ACC112 (cell line): ENCODE measurements around the gene ZNF891.

Source experiments
- H2AFZ ChIP-seq: fragments of 200-600 bp; sonication (generic); one replicate; pipeline ENCODE4 v1.6.0; 2017; ENCODE audit warnings: antibody characterized with exemption, low read length; ENCODE audit not compliant: unreplicated experiment
- H3K27ac ChIP-seq: fragments of 200-600 bp; sonication (generic); 2 replicates; pipeline ENCODE4 v1.5.1; 2014; ENCODE audit warnings: low read depth, mild to moderate bottlenecking, antibody characterized with exemption, low read length, moderate library complexity
- H3K27me3 ChIP-seq: fragments of 200-600 bp; sonication (generic); 2 replicates; pipeline ENCODE4 v1.6.1; 2014; ENCODE audit warnings: mild to moderate bottlenecking, antibody characterized with exemption, low read length, moderate library complexity, mixed read lengths; ENCODE audit not compliant: insufficient read depth
- H3K36me3 ChIP-seq: fragments of 200-600 bp; sonication (generic); 2 replicates; pipeline ENCODE4 v1.6.1; 2016; ENCODE audit warnings: mild to moderate bottlenecking, antibody characterized with exemption, low read length, moderate library complexity, mixed read lengths; ENCODE audit not compliant: insufficient read depth
- H3K4me1 ChIP-seq: fragments of 200-600 bp; sonication (generic); one replicate; pipeline ENCODE4 v1.6.1; 2016; ENCODE audit warnings: low read length, mixed read lengths; ENCODE audit not compliant: insufficient read depth, unreplicated experiment, control insufficient read depth
- H3K4me3 ChIP-seq: fragments of 200-600 bp; sonication (generic); 2 replicates; pipeline ENCODE4 v1.5.1; 2014; ENCODE audit warnings: mild to moderate bottlenecking, low read depth, low read length
- H3K79me2 ChIP-seq: fragments of 200-600 bp; sonication (generic); one replicate; pipeline ENCODE4 v1.6.0; 2016; ENCODE audit warnings: low read length; ENCODE audit not compliant: control insufficient read depth, unreplicated experiment, insufficient read depth

The ZNF891 gene

GRCh38 chr12:133120385-133121191 is 9.5 kb downstream of the ZNF891 start:
- Histone ChIP-seq H2AFZ (no peak overlapping the region), H3K4me1 (no peaks in the 10 kb centered on the region), H3K4me3 (no peak overlapping the region), H3K27ac (no peak overlapping the region), H3K36me3 (peaks cover 85% of the 10 kb centered on the region), H3K79me2 (peaks cover 5% of the 10 kb centered on the region), H3K27me3 (no peaks in the 10 kb centered on the region)

GRCh38 chr12:133108150-133108549 is 21.9 kb downstream of the ZNF891 start:
- no peak overlapping the region for H3K4me3 ChIP-seq
- no peaks in the 10 kb centered on the region for H3K27me3 ChIP-seq
- no peaks in the 10 kb centered on the region for H3K4me1 ChIP-seq
- peaks cover 68% of the 10 kb centered on the region for H3K36me3 ChIP-seq
- H3K27ac ChIP-seq, result no peak overlapping the region
- no peak overlapping the region for H2AFZ ChIP-seq
- no peaks in the 10 kb centered on the region for H3K79me2 ChIP-seq

GRCh38 chr12:133107121-133107520 is 23.0 kb downstream of the ZNF891 start:
- Histone ChIP-seq H3K4me1 (no peaks in the 10 kb centered on the region), H3K4me3 (no peak overlapping the region), H3K27ac (no peak overlapping the region), H3K27me3 (no peaks in the 10 kb centered on the region), H3K36me3 (peaks cover 76% of the 10 kb centered on the region), H2AFZ (no peak overlapping the region), H3K79me2 (no peaks in the 10 kb centered on the region)

GRCh38 chr12:133106253-133106652 is 23.8 kb downstream of the ZNF891 start:
- peaks cover 2% of the 10 kb centered on the region for H3K79me2 ChIP-seq
- H3K27me3 ChIP-seq, result no peaks in the 10 kb centered on the region
- no peak overlapping the region for H2AFZ ChIP-seq
- peaks cover 84% of the 10 kb centered on the region for H3K36me3 ChIP-seq
- no peak overlapping the region for H3K27ac ChIP-seq
- H3K4me3 ChIP-seq, result no peak overlapping the region
- no peaks in the 10 kb centered on the region for H3K4me1 ChIP-seq

- Histone ChIP-seq H3K4me3 (no peak overlapping the region), H3K4me1 (no peaks in the 10 kb centered on the region), H3K27me3 (no peaks in the 10 kb centered on the region), H3K36me3 (peaks cover 91% of the 10 kb centered on the region), H3K27ac (no peak overlapping the region), H3K79me2 (peaks cover 2% of the 10 kb centered on the region), H2AFZ (no peak overlapping the region)
These were observed 24.5 kb downstream of the ZNF891 start for GRCh38 chr12:133105620-133106019.

GRCh38 chr12:133083345-133083744 is 46.7 kb downstream of the ZNF891 start:
- H3K79me2 ChIP-seq, result peaks cover 30% of the 10 kb centered on the region
- H3K4me1 ChIP-seq, result peaks cover 5% of the 10 kb centered on the region
- H3K36me3 ChIP-seq, result peaks cover 67% of the 10 kb centered on the region
- H3K4me3 ChIP-seq, result no peak overlapping the region
- H2AFZ ChIP-seq, result no peak overlapping the region
- no peak overlapping the region for H3K27ac ChIP-seq
- H3K27me3 ChIP-seq, result no peaks in the 10 kb centered on the region

GRCh38 chr12:133081159-133081780 is 48.8 kb downstream of the ZNF891 start:
- Histone ChIP-seq H3K4me3 (peak overlapping the region; percentile 82), H3K4me1 (peaks cover 5% of the 10 kb centered on the region), H2AFZ (peak overlapping the region; percentile 65), H3K27me3 (no peaks in the 10 kb centered on the region), H3K36me3 (peaks cover 46% of the 10 kb centered on the region), H3K79me2 (peaks cover 25% of the 10 kb centered on the region), H3K27ac (peak overlapping the region; percentile 98)

- H2AFZ ChIP-seq, result peak within 1 kb of the TSS; percentile 89
- peak within 1 kb of the TSS; percentile 82 for H3K4me3 ChIP-seq
- H3K27ac ChIP-seq, result peak within 1 kb of the TSS; percentile 98
- H3K36me3 ChIP-seq, result peaks cover 39% of the 10 kb centered on the region
- no peaks in the 10 kb centered on the region for H3K27me3 ChIP-seq
- H3K79me2 ChIP-seq, result peaks cover 25% of the 10 kb centered on the region
- H3K4me1 ChIP-seq, result peaks cover 5% of the 10 kb centered on the region
These were observed 49.5 kb downstream of the ZNF891 start, which contains the start of gene ZNF140 for GRCh38 chr12:133080368-133081158. TSS of gene ZNF140 (plus strand) at chr12:133080923. CDS start at chr12:133081321, 398 bp downstream.

- Histone ChIP-seq H3K4me3 (peak overlapping the region; percentile 82), H3K79me2 (peaks cover 25% of the 10 kb centered on the region), H3K4me1 (peaks cover 5% of the 10 kb centered on the region), H2AFZ (peak overlapping the region; percentile 89), H3K36me3 (peaks cover 34% of the 10 kb centered on the region), H3K27ac (peak overlapping the region; percentile 98), H3K27me3 (no peaks in the 10 kb centered on the region)
These were observed 50.1 kb downstream of the ZNF891 start for GRCh38 chr12:133080026-133080367.

- Histone ChIP-seq H3K4me3 (no peak overlapping the region), H3K4me1 (no peaks in the 10 kb centered on the region), H2AFZ (no peak overlapping the region), H3K27me3 (no peaks in the 10 kb centered on the region), H3K79me2 (no peaks in the 10 kb centered on the region), H3K36me3 (no peaks in the 10 kb centered on the region), H3K27ac (no peak overlapping the region)
These were observed 56.2 kb downstream of the ZNF891 start for GRCh38 chr12:133073836-133074235.
